A204.1 (cell line): Measurements from ENCODE around the gene PARP9.
"Not testable (repeated sequence)": the region's sequence is repeated elsewhere in the genome, so short reads cannot be mapped to it uniquely, and the experiment has no call there.

Experiments used
- FAIRE-seq: peaks from 2 replicates; lab custom pipeline; 2012; peaks lifted over from hg19 to GRCh38; lab: Jason Lieb, UNC

Gene PARP9

DNA sequence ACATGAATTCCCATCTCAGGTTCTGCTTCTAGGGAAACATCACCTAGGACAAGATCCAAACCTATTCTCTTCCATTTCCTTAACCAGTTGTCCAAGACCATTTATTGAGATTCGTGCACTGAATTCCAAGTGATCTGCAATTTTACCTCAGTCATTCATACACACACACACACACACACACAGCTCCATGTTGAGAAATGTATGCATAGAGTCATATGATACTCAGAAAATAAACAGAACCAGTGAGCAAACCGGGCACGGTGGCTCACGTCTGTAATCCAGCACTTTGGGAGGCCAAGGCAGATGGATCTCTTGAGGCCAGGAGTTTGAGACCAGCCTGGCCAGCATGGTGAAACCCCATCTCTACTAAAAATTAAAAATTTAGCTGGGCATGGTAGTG, 43.2 kb downstream of the PARP9 start:
- no peak for FAIRE-seq

DNA sequence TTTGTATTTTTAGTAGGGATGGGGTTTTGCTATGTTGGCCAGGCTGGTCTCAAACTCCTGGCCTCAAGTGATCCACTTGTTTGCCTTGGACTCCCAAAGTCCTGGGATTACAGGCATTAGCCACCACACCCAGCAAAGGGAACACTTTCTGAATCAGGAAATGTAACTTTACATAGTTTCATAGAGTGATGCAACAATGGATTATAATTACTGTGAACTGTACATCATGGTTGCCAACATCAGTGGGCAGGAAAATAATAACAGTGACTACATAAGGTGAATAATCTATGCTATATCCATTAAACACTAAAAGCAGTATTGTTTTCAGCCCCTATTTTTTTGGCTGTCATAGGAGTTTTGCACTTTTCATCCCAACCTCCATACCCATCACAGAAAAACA, 44.4 kb downstream of the PARP9 start:
- FAIRE-seq: no peak

DNA sequence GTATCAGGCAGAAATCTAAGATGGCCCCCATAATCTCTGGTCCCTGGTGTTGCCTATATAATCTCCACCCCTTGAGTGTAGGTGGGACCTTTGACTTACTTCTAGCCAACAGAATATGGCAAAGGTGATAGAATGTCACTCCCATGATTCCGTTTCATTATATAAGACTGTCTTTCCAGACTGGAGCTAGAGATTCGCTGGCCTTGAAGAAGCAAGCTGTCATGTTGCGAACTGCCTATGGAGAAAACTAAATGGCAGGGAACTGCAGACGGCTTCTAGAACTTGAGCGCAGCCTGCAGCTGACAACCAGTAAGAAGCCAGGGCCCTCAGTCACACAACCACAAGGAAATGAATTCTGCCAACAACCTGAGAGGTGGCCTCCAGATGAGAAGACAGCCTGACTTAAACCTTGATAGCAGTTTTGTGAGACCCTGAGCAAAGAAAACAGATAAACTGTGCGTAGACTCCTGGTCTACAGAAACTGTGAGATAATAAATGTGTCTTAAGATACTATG, 47.2 kb downstream of the PARP9 start:
- FAIRE-seq: no peak

DNA sequence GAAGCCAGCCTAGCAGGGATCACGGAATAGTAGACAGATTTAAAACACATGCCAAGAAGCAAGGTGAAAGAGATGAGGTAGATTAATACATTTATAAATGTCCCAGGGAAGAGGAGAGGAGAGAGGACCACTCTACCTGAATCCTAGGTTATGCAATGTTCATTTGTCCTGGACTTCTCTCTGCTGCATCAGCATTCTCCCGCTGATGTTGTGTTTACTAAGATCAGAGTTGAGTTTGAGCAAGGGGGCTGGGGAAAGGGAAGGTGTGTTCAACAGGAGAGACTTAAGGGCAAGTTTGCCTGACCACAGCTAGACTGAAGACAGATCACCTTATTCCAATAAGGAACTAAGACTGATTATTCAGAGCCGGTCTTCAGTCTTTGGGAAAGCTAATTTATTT, 48.2 kb downstream of the PARP9 start:
- FAIRE-seq: no peak

DNA sequence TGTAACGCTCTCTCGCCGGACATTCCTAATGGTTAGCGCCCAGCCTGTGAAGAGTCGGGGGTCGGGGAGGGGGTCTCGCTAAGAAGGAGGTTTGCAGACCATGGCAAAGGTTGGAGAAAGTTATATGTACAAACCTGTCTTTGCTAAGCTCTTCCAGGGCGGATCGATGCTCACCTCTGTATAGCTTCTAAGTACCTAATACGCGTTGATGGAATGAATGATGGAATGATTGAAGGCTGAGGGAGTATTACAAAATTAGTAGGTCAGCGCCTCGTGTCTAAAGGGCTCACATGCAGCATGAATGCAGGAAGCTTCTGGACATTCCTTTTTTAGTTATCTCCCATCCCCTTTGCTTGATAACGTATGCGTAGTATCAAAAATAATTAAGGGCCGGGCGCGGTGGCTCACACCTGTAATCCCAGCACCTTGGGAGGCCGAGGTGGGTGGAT, 49.1 kb downstream of the PARP9 start:
- no peak for FAIRE-seq

DNA sequence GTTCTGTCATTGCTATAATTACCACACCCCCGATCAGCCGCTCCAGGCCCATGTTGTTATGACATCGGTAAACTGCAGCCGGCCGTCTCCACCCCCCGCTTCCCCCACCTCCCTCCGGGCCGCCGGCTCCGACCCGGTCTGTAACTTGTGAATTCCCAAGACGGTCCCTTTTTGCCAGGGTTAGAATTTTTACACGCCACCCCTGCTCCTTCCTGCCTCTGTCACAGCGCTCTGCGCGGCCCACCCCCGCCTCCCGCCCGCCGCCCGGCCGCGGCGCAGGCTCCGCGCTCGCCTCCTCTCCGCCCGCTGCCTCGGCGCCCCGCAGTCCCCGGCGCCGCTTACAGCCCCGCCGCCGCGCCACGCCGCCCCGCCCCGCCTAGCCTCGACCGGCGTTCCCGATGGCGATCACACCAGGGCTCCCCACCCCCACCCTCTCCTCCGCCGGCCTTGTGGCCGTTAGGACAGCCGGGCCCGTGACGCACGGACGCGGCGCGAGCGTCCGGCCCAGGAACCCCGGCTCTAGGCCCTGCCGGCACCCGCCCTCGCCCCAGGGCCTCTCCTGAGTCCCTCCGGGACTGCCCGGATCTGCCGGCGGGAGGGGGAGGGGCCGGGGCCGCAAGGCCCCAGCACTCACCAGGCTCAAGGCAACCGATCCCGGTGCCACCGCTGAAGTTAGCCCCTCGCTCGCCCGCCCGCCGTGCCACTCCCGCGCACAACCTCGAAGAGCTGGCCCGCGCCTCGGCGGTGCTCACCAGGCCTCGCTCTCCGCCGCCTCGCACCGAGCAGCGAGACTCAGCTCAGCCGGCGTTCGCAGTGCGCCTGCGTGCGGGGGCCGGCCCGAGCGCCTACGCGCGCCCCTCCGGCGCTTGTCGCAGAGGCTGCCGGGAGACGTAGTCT, 49.7 kb downstream of the PARP9 start, which contains the start of gene KPNA1:
Gene KPNA1, minus strand, starts transcription at position 817 of the 897 bp plus-strand sequence. CDS start 18,374 bp downstream, outside the sequence.
- FAIRE-seq: no peak

DNA sequence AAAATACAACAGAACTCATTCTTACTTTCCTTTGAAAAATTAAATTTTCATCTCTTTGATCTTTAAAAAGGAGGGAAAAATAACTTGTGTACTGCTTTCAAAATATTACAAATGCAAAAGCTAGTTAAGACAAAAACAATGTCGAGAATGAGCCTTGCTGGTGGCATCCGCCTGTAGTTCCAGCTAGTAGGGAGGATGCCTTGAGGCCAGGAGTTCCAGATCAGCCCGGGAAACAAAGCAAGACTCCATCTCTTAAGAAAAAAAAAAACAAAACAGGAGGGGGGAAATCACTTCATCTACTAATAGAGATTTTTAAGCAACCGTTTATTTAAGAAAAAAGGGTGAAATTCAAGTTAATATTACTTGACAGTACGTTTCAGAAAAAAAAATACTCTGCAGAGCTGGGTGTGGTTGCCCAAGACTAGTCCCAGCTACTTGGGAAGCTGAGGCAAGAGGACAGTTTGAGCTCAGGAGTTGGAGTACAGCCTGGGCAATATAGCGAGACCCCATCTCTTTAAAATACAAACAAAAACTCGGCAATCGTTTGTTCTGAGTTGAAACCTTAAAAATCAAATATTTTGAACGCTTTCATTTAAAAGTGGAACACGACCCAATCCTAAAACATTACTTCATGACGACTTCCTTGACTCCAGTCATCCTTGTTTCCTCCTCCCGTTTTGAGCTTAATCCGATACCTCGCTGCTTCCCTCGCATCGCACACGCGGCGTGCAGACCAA, 50.5 kb downstream of the PARP9 start:
- no peak for FAIRE-seq

DNA sequence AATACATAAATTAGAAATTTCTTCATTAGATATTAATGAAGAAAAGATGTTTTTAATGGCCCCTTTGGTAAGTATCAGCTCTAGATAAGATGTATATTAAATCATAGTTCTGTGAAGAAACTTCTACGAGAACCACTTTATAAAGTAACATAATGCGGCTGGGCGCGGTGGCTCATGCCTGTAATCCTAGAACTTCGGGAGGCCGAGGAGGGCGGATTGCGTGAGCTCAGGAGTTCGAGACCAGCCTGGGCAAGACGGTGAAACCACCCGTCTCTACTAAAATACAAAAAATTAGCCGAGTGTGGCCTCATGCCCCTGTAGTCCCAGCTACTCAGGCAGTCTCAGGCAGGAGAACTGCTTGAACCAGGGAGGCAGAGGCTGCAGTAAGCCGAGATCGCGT, 51.8 kb downstream of the PARP9 start:
- no peak for FAIRE-seq

DNA sequence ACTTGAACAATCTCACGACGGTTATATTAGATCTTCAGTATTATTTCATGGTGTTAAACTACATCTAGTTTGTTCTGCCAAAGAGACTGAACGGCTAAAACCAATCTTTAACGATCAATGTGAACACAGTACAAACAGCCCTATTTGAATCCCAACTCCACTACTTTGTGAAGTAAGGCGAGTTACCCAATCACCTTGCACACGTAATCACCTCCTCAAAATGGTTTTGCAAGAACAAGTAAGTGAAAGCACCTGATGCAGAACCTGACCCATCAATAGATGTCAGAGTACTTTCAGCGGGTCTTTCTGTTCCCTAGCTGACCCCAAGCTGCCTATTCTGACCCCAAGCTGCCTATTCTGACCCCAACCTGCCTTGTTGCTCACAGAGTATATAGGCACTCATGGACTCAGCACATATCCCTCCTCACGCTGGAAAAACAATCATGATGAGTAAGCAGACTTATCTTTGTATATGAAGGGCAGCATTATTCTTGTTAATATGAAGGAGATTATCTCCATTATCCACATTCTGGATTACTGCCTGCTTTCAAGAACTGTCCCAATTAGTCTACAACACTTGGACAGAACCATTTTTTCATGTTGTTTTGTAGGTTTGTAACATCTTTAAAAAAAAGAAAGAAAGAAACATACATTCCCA, 53.1 kb downstream of the PARP9 start:
- no peak for FAIRE-seq

DNA sequence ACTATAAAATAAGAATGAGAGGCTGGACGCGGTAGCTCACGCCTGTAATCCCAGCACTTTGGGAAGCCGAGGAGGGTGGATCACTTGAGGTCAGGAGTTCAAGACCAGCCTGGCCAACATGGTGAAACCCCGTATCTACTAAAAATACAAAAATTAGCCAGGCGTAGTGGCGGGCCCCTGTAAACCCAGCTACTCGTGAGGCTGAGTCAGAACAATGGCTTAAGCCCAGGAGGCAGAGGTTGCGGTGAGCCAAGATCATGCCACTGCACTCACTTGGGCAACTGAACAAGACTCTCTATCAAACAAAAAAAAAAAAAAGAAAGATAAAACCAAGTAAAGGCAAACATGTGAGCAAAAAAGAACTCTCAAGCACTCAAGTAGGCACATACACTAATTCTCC, 55.2 kb downstream of the PARP9 start:
- FAIRE-seq: not testable (repeated sequence)

DNA sequence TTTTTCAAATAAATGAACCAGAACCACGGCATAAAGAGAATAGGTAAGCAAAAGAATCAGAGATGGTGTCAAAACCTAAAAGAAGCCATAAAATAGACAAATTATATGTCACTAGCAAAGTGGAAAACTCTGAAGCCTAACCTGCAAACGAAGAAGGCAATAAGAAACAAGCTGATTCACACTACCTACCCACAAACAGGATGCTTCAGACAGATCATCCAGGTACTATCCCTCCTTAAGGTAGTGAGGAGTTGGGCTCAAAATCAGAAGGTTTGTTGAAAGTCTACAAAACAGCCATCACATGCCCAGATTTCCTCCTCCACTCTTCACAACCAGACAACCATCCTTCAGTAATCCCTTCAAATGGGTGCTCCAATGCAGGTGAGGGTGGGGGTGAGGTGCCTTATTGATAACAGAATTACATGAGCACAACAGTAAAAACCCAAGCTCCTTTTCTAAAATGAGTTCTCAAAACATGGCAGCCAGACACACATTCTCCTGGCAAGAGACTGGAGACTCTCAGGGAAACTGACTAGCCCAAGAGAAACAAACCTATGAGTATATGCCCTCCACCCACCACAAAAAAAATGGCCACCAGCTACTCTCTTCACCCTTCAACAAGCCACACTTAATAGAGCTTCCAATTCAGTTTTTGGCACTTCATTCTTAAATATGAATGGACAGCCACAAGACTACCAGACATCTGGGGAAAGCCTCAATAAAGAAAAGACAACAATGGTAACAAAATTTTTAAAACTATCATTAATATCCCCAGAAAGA, 55.8 kb downstream of the PARP9 start:
- FAIRE-seq: no peak

DNA sequence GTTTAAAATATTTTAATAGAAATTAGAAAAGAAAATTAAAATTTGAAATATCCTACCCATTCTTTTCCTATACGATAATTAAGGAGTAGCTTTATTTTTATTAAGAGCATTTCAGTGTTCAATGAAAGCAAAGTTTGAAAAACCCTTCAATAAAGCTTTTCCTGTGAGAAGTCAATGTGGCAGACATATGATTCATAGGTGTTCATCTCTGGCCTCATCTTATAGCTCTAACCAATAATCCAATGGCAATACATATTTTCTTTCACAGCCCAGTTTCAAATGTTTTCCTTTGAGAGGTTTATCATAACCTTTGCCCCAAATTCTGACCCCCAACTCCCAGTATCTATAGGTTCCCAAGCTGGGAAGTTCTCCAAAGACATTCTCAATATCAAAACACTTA, 57.6 kb downstream of the PARP9 start:
- FAIRE-seq: no peak

DNA sequence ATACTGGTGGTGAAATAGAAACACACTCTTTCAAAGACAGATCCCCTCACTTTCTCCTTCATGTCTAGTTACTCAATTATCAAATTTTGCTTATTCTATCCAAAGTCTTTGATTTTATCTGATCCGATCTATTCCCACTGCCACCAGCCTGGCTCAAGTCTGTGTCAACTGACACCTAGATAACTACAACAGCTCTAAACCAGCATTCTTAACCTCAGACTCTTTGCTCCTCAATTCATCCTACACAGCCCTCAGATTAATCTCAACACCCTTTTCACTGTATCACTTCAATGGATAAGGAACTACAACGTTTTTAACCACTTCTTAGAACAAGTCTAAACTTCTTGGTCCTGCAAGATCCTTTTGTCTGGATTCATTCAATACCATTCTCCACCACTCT, 58.4 kb downstream of the PARP9 start:
- FAIRE-seq: no peak

DNA sequence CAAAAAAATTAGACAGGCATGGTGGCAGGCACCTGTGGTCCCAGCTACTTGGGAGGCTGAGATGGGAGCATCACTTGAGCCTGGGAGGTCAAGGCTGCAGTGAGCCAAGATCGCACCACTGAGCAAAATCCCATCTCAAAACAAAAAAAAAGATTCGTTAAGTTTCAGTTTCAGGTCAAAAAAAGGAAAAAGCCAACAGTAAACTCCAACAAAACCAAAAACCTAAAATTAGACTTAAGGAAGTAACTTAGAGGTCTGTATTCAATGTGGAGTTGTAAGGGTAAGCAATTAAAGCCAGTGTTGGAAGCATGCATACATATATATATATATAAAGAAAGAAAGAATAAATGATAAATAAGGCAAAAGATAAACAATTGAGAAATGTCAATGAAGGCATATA, 61.2 kb downstream of the PARP9 start:
- no peak for FAIRE-seq

DNA sequence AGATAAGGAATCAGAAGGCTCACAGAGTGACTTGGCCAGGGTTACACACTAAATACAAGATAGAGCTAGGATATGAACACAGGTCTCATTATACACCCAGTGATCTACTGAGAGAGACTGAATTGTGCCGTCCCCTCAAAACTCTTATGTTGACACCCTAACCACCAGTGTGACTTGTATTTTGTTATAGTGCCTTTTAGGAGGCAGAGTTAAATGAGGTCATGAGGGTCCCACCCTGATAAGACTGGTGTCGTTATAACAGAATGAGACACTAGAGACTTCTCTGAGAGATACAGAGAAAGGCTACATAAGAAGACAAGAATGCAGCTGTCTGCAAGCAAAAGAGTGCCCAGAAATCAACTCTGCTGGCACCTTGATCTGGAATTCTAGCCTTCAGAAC, 62.0 kb downstream of the PARP9 start:
- FAIRE-seq: no peak

DNA sequence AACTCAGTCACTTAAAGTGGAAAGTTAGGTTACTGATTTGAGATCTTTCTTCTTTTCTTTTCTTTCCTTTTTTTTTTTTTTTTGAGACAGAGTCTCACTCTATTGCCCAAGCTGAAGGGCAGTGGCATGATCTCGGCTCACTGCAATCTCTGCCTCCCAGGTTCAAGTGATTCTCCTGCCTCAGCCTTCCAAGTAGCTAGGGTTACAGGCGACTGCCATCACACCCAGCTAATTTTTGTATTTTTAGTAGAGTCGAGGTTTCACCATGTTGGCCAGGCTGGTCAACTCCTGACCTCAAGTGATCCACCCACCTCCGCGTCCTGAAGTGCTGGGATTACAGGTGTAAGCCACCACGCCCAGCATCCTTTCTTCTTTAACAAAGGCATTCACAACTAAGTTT, 63.1 kb downstream of the PARP9 start:
- FAIRE-seq: not testable (repeated sequence)

DNA sequence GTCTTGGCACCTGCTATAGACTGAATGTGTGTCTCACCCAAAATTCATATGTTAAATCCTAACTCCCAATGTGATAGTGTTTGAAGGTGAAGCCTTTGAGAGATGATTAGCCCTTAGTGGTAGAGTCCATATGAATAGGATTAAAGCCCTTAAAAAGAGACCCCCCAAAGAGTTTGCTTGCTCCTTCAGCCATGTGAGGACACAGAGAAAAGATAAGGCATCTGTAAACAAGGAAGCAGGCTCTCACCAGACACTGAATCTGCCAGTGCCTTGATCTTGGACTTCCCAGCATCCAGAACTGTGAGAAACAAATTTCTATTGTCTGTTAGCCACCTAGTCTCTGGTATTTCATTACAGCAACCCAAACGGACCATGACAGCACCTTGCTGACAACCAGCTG, 65.9 kb downstream of the PARP9 start:
- FAIRE-seq: no peak

DNA sequence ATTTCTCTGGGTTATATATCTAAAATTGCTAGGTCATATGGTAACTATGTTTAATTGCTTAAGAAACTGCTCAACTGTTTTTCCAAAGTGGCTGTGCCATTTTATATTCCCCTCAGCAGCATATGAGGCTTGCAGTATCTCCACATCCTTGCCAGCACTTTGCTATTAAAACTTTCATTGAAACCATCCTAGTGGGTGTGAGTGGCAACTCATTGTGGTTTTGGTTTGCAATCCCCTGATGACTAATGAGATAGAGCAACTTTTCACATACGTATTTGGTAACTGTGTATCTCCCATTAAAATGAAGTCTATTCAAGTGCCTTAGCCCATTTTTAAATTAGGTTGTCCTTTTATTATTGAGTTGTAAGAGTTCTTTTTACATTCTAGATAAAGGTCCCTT, 66.7 kb downstream of the PARP9 start:
- no peak for FAIRE-seq

DNA sequence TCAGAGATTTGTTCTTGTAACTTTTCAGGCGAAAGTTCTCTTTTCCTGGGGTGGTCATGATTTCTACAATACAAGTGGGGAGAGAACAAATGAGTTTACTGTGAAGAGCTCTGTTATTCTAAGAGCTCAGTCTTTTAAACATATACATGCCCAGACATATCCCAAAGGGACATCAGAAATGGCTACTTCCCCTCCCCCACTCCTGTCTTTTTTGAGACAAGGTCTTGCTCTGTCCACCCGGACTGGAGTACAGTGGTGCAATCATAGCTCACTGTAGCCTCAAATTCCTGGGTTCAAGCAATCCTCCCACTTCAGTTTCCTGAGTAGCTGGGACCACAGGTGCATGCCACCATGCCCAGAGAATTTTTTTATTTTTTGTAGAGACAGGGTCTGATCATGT, 67.6 kb downstream of the PARP9 start:
- no peak for FAIRE-seq

DNA sequence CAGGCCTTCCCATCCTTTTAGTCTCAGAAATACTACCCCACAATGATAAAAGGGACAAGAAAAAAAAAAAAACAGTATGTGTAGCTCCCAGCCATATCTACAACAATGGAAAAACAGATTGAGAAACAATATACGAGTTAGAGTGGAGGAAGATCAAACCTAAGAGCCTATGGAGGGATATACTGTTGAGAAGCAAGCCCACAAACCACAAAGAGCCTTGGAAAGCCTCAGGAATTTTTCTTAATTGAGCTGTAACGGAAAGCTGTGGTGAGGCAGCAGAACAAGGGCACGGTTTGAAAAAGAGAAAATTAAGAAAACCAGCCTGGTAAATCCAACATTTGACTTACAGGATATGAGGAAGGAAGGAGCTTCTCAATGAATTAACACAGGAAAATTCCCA, 70.8 kb downstream of the PARP9 start:
- no peak for FAIRE-seq

DNA sequence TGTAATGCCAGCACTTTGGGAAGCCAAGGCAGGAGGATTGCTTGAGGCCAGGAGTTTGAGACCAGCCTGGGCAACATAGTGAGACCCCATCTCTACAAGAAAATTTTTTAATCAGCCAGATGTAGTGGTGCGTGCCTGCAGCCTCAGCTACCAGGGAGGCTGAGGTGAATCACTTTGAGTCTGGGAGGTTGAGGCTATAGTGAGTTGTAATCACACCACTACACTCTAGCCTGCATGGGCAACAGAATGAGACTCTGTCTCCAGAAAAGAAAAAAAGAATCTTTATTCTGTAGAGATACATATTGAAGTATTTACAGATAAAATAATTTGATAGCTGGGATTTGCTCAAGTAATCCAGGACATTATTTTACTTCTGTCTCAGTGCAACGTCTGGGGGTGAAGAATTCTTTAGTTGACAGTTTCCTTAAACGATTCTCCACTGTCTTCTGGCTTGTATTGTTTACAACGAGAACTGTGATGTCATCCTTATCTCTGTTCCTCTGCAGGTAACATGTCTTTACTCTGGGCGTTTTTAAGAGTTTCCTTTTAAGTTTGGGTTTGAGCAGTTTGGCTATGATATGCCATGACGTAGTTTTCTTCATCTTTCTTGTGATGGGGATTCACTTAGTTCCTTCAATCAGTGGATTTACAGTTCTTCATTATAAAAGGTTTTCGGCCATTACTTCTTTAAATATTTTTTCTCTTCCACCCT, 75.7 kb downstream of the PARP9 start:
- no peak for FAIRE-seq
